ENCODE measurements around the gene DERA.
"Not testable (repeated sequence)": the region's sequence is repeated elsewhere in the genome, so short reads cannot be mapped to it uniquely, and the experiment has no call there.

Gene DERA

DNA sequence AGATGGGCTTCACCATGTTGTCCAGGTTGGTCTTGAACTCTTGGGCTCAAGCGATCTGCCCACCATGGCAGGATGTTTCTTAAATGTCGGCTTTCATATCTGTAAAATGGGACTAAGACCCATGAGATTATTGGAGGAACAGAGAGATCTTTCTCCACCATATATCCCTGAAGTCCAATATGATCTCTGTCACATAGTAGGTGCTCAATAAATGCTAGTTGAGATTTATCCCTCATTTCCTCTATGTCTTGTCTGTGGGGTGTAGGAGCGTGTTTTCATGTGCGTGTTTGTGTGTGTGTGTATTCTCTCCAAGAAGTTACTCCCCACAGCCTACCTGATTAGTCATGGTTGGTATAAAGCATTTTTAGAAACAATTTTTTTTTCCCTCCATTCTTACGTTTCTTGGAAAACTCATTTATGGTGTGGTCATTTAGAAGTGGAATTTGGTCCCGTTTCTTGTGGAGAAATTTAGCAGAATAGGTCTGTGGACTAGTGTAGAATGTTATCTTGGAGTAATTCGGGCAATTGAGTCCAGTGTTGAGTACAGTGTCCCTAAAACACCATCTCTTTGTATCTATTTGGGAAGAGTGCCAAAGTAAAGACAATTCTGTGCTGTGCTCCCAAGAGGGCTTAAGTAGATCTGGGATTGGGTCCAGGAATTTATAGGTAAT, 24.6 kb upstream of the DERA start:
- Mint-ChIP-seq H3K9me3 (no peaks in the 10 kb centered on the region), H3K27me3 (no peaks in the 10 kb centered on the region), H3K4me1 (peaks cover 33% of the 10 kb centered on the region), H3K27ac (peak overlapping the region; percentile 38), H3K4me3 (no peak overlapping the region), H3K36me3 (peaks cover 22% of the 10 kb centered on the region)
- ATAC-seq (ENCODE audit: low read depth) (no peak), DNase-seq (ENCODE audit: low spot score in 2 of 2) (no peak)

- Mint-ChIP-seq H3K4me1 (peaks cover 33% of the 10 kb centered on the region), H3K9me3 (no peaks in the 10 kb centered on the region), H3K36me3 (peaks cover 23% of the 10 kb centered on the region), H3K4me3 (no peak overlapping the region), H3K27ac (no peak overlapping the region), H3K27me3 (no peaks in the 10 kb centered on the region)
- ATAC-seq (ENCODE audit: low read depth), result no peak
- DNase-seq (ENCODE audit: low spot score in 2 of 2), result no peak
Observed at GRCh38 chr12:15887043-15887817, 23.9 kb upstream of the DERA start.

DNA sequence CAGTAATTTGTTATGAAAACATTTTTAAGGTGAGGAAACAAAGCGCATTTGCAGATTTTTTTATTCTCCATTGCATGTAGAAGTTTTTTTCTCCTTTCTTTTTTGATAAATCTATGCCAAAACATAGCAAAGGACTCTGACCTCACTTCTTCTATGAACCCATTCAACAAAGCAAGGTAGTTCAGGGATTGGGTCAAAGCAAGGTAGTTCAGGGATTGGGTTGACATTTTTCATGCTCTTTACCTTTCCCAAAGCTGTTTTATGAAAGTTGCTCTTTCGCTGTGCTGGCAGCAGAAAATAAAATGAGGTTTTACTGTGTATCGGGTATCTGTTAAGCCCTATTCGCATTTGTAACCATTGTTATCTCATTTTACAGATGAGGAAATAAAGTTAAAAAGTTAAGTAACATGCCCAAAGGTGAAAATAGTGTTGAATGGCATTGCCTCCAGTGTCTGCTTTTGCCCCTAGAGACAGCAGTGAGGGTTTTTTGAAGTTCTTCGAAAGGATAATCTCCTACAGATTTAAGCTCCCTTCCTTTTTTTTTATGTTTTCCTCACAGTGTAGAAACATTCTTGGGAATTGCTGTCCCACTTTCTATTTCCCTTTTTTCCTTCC, 18.4 kb upstream of the DERA start:
- peaks cover 13% of the 10 kb centered on the region for H3K36me3 Mint-ChIP-seq
- ATAC-seq (ENCODE audit: low read depth) (no peak), DNase-seq (ENCODE audit: low spot score in 2 of 2) (no peak)
- no peaks in the 10 kb centered on the region for H3K9me3 Mint-ChIP-seq
- H3K4me1 Mint-ChIP-seq, result peaks cover 7% of the 10 kb centered on the region
- H3K27ac Mint-ChIP-seq, result no peak overlapping the region
- no peak overlapping the region for H3K4me3 Mint-ChIP-seq
- H3K27me3 Mint-ChIP-seq, result no peaks in the 10 kb centered on the region

GRCh38 chr12:15893260-15893659, 17.9 kb upstream of the DERA start:
- Mint-ChIP-seq H3K4me1 (peaks cover 3% of the 10 kb centered on the region), H3K27me3 (no peaks in the 10 kb centered on the region), H3K27ac (no peak overlapping the region), H3K36me3 (peaks cover 13% of the 10 kb centered on the region), H3K9me3 (no peaks in the 10 kb centered on the region), H3K4me3 (no peak overlapping the region)
- ATAC-seq (ENCODE audit: low read depth) (no peak), DNase-seq (ENCODE audit: low spot score in 2 of 2) (no peak)

DNA sequence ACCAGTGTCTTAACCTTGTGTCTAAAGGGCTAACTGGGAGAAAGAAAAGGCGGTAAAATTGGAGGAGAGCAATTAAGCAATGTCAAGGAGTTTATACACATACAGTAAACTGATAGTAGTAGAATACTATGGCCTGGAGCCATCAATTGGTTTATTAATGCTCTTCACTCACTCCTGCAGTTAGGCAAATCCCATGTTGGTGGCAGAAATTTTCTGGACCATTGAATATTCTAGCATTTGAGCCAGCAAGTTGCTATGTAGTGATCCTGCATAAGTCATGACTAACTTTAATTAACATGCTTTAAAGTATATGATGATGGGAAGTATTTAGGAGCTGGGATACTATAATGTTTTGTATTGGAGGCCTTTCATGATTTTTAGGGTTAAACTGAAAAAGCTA, 14.3 kb upstream of the DERA start:
- Mint-ChIP-seq H3K4me3 (no peak overlapping the region), H3K9me3 (no peaks in the 10 kb centered on the region), H3K4me1 (peaks cover 2% of the 10 kb centered on the region), H3K36me3 (peaks cover 10% of the 10 kb centered on the region), H3K27ac (peak overlapping the region; percentile 20), H3K27me3 (no peaks in the 10 kb centered on the region)
- ATAC-seq (ENCODE audit: low read depth) (no peak), DNase-seq (ENCODE audit: low spot score in 2 of 2) (no peak)

- no peaks in the 10 kb centered on the region for H3K9me3 Mint-ChIP-seq
- H3K4me3 Mint-ChIP-seq, result no peak overlapping the region
- H3K4me1 Mint-ChIP-seq, result peaks cover 2% of the 10 kb centered on the region
- no peak for DNase-seq (ENCODE audit: low spot score in 2 of 2)
- H3K27ac Mint-ChIP-seq, result no peak overlapping the region
- no peak for ATAC-seq (ENCODE audit: low read depth)
- no peaks in the 10 kb centered on the region for H3K27me3 Mint-ChIP-seq
- peaks cover 13% of the 10 kb centered on the region for H3K36me3 Mint-ChIP-seq
Observed at GRCh38 chr12:15897433-15897832, 13.7 kb upstream of the DERA start.

- ATAC-seq (ENCODE audit: low read depth) (peak; percentile 66), DNase-seq (ENCODE audit: low spot score in 2 of 2) (peak in 1 of 2 donors; percentile 29)
- H3K36me3 Mint-ChIP-seq, result peaks cover 14% of the 10 kb centered on the region
- H3K27me3 Mint-ChIP-seq, result no peaks in the 10 kb centered on the region
- no peaks in the 10 kb centered on the region for H3K9me3 Mint-ChIP-seq
- no peak overlapping the region for H3K27ac Mint-ChIP-seq
- H3K4me1 Mint-ChIP-seq, result peaks cover 2% of the 10 kb centered on the region
- no peak overlapping the region for H3K4me3 Mint-ChIP-seq
Observed at GRCh38 chr12:15899282-15899870, 11.8 kb upstream of the DERA start.

- no peak overlapping the region for H3K4me3 Mint-ChIP-seq
- H3K27me3 Mint-ChIP-seq, result no peaks in the 10 kb centered on the region
- no peaks in the 10 kb centered on the region for H3K9me3 Mint-ChIP-seq
- peak overlapping the region; percentile 45 for H3K27ac Mint-ChIP-seq
- no peak for ATAC-seq (ENCODE audit: low read depth)
- peaks cover 15% of the 10 kb centered on the region for H3K36me3 Mint-ChIP-seq
- no peak for DNase-seq (ENCODE audit: low spot score in 2 of 2)
- no peaks in the 10 kb centered on the region for H3K4me1 Mint-ChIP-seq
Observed at GRCh38 chr12:15904378-15904920, 6.7 kb upstream of the DERA start.

DNA sequence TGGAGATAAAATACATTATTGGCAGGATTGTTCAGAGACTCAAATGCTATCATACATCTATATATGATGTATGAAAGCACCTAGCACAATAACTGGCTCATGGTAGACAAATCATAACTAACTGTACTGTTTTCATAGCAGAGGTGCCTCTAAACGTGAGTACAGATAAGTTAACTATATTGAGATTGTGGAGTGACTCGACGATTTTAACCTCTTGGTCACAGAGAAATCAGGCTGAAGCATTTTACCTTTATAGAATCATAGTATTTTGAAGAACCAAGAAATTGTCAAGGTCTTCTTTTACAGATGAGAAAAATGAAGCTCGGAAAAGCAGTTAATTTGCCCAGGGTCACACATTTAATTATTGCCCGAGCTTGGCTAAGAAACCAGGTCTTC, 666 bp upstream of the DERA start:
- Mint-ChIP-seq H3K27ac (peak overlapping the region; percentile 96), H3K36me3 (no peaks in the 10 kb centered on the region), H3K9me3 (no peaks in the 10 kb centered on the region), H3K4me3 (peak overlapping the region; percentile 94), H3K27me3 (no peaks in the 10 kb centered on the region), H3K4me1 (peaks cover 8% of the 10 kb centered on the region)
- no peak for ATAC-seq (ENCODE audit: low read depth)
- no peak for DNase-seq (ENCODE audit: low spot score in 2 of 2)

- peak overlapping the region; percentile 94 for H3K4me3 Mint-ChIP-seq
- H3K27me3 Mint-ChIP-seq; H3K9me3 Mint-ChIP-seq; H3K36me3 Mint-ChIP-seq; H3K4me1 Mint-ChIP-seq; DNase-seq (ENCODE audit: low spot score in 2 of 2); ATAC-seq (ENCODE audit: low read depth): not testable (repeated sequence)
- peak overlapping the region; percentile 96 for H3K27ac Mint-ChIP-seq
Observed at GRCh38 chr12:15911931-15912330, 799 bp downstream of the DERA start.

GRCh38 chr12:15914131-15914530, 3.0 kb downstream of the DERA start:
- H3K27ac Mint-ChIP-seq; H3K27me3 Mint-ChIP-seq; DNase-seq (ENCODE audit: low spot score in 2 of 2); ATAC-seq (ENCODE audit: low read depth); H3K4me3 Mint-ChIP-seq; H3K4me1 Mint-ChIP-seq; H3K9me3 Mint-ChIP-seq; H3K36me3 Mint-ChIP-seq: not testable (repeated sequence)

DNA sequence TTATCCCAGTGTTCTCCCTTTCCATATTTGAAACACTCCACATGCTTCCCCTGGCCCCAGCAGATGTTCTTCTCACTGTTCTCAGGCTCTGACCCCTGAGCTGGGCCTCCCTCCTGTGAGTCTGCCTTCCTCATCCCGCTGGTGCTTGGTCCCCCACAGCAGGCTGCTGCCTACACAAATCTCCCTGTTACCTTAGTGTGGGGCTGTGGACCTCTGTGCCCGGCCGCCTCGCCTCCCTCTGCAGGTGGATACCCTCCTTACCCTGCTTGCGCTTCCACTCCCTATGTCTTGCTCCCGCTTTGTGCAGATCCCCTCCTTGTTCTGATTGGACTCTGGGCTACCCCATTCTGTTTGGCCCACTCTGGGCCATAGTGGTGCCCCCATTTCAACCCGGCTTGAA, 6.9 kb downstream of the DERA start:
- Mint-ChIP-seq H3K9me3 (no peaks in the 10 kb centered on the region), H3K27me3 (no peaks in the 10 kb centered on the region), H3K27ac (no peak overlapping the region), H3K4me3 (no peak overlapping the region), H3K4me1 (peaks cover 4% of the 10 kb centered on the region), H3K36me3 (peaks cover 11% of the 10 kb centered on the region)
- DNase-seq (ENCODE audit: low spot score in 2 of 2) (no peak), ATAC-seq (ENCODE audit: low read depth) (no peak)

GRCh38 chr12:15919418-15919817, 8.3 kb downstream of the DERA start:
- Mint-ChIP-seq H3K4me3 (no peak overlapping the region), H3K36me3 (peaks cover 11% of the 10 kb centered on the region), H3K9me3 (no peaks in the 10 kb centered on the region), H3K27ac (no peak overlapping the region), H3K4me1 (peaks cover 4% of the 10 kb centered on the region), H3K27me3 (no peaks in the 10 kb centered on the region)
- DNase-seq (ENCODE audit: low spot score in 2 of 2) (no peak), ATAC-seq (ENCODE audit: low read depth) (no peak)

DNA sequence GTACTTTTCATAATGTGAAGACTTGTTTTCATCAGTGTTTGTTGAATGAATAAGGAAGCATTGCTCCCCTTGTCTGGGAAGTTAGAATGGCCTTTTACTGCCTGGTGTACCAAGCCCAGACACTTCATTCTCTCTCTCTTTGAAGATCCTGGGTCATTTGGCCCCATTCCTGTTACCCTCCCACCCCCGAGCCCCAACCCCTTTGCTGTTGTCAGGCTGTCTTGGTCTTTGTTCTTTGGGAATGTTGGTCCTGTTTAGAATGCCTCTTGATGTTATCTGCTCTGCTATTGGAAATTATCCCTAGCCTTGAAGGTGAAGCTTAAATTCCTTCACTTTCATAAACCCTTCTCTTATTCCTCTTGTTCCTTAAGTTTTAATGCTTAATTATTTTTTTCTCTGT, 13.8 kb downstream of the DERA start:
- no peaks in the 10 kb centered on the region for H3K27me3 Mint-ChIP-seq
- ATAC-seq (ENCODE audit: low read depth) (no peak), DNase-seq (ENCODE audit: low spot score in 2 of 2) (no peak)
- peaks cover 4% of the 10 kb centered on the region for H3K36me3 Mint-ChIP-seq
- peaks cover 2% of the 10 kb centered on the region for H3K4me1 Mint-ChIP-seq
- no peak overlapping the region for H3K4me3 Mint-ChIP-seq
- no peaks in the 10 kb centered on the region for H3K9me3 Mint-ChIP-seq
- no peak overlapping the region for H3K27ac Mint-ChIP-seq

Data from memory B cell (primary cell).